CD4-positive, CD25-positive, alpha-beta regulatory T cell (primary cell): Measurements from ENCODE around the gene UCP3. TPM values are rescaled to one million over a fixed set of nuclear protein-coding genes. Genes with fewer than 3 reads are reported as not detected.

Experiments used
- ATAC-seq, 2 donors: fragments of 150-1000 bp; cut with Tn5 transposase; one replicate each; pipeline ENCODE4 v1.10.0; 2021; ENCODE audit warnings: low read depth in 2 of 2, moderate number of reproducible peaks in 2 of 2, moderate library complexity in 1 of 2
- DNase-seq, 3 donors: peaks; one replicate each; pipeline versions ENCODE4 v3.0.0 to v3.0.0-alpha.2; 2012 to 2022; ENCODE audit warnings: mixed read lengths in 1 of 3
- H3K27ac ChIP-seq: one replicate; pipeline ENCODE4 v1.7.0; 2013; ENCODE audit warnings: mild to moderate bottlenecking, low read length; ENCODE audit not compliant: insufficient read depth, poor library complexity, severe bottlenecking
- H3K27me3 ChIP-seq: one replicate; pipeline ENCODE4 v1.7.0; 2013; ENCODE audit warnings: low read length; ENCODE audit not compliant: control insufficient read depth, insufficient read depth
- H3K36me3 ChIP-seq: one replicate; pipeline ENCODE4 v1.7.0; 2013; ENCODE audit warnings: mild to moderate bottlenecking, low read length, moderate library complexity; ENCODE audit not compliant: control insufficient read depth, insufficient read depth
- H3K4me1 ChIP-seq: 2 replicates; pipeline ENCODE4 v1.7.0; 2013; ENCODE audit warnings: mild to moderate bottlenecking, low read length; ENCODE audit not compliant: insufficient read depth, control insufficient read depth, poor library complexity, severe bottlenecking
- H3K4me3 ChIP-seq: one replicate; pipeline ENCODE4 v1.7.0; 2013; ENCODE audit warnings: low read depth, mild to moderate bottlenecking, low read length, moderate library complexity
- H3K9me3 ChIP-seq, 2 experiments: 1 replicate in 1 of 2; 2 replicates in 1 of 2; pipeline ENCODE4 v1.7.0; 2013; ENCODE audit warnings: low read length in 2 of 2, mild to moderate bottlenecking in 1 of 2, moderate library complexity in 1 of 2; ENCODE audit not compliant: control insufficient read depth in 2 of 2
- H3K27ac Mint-ChIP-seq, 3 donors: one replicate each; pipeline ENCODE4 v1.8.0; 2020 to 2022; ENCODE audit warnings: mild to moderate bottlenecking in 3 of 3, mixed read lengths in 3 of 3, moderate library complexity in 2 of 3
- H3K27me3 Mint-ChIP-seq: one replicate; pipeline ENCODE4 v1.8.0; 2022; ENCODE audit warnings: mild to moderate bottlenecking, mixed read lengths
- H3K36me3 Mint-ChIP-seq: one replicate; pipeline ENCODE4 v1.8.0; 2020; ENCODE audit warnings: mixed read lengths
- H3K4me1 Mint-ChIP-seq, 4 donors: one replicate each; pipeline ENCODE4 v1.8.0; 2020 to 2022; ENCODE audit warnings: mixed read lengths in 4 of 4, mild to moderate bottlenecking in 1 of 4
- H3K4me3 Mint-ChIP-seq, 4 donors: one replicate each; pipeline ENCODE4 v1.8.0; 2020 to 2022; ENCODE audit warnings: mild to moderate bottlenecking in 4 of 4, mixed read lengths in 4 of 4, moderate library complexity in 3 of 4
- H3K9me3 Mint-ChIP-seq, 7 donors: one replicate each; pipeline ENCODE4 v1.8.0; 2020 to 2022; ENCODE audit warnings: mixed read lengths in 7 of 7, mild to moderate bottlenecking in 3 of 7, moderate library complexity in 2 of 7
- polyA plus RNA-seq, 4 donors: library from polyadenylated mRNA; unstranded; fragments of 300-500 nt; fragmentation: Illumina TruSeq; gene quantifications; one replicate each; pipeline ENCODE4 v1.2.3, GENCODE V29; 2021
- total RNA-seq: library from RNA; stranded (reverse); gene quantifications from one replicate; pipeline ENCODE4 v1.2.3, GENCODE V29; 2022

UCP3 gene
- total and polyA plus RNA-seq, 5 donors from 2014 or later: 0.16 to 5.6 (median 0.30) TPM

DNA sequence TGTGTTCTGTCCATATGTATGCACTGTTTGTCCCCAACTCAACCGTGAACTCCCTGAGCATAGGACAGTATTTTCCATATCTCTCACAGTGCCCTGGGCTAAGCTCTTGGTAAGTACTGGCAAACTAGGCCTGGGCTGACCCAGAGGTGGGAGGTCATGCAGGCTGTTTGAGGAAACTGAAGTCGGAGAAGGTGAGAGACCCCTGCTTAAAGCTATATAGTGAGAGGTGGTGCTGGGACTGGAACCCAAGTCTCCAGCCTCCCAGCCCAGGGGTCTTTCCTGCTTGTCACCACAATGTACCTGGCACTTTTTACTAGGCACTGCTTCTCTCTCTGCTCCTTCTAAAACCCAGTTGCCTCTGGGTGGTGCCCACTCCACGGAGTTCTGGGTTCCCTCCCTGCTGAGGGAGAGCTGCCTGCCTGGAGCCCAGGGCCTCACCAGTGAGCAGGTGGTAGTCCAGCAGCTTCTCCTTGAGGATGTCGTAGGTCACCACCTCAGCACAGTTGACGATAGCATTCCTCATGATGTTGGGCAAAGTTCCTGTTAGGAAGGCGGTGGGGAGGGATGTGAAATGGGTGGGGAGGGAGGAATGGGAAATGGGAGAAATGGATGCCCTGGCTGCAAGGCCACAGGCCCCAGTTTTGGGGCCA is 4.7 kb downstream of the UCP3 start:
- ATAC-seq (no peak), DNase-seq (no peak)
- peak overlapping the region; percentile 82 for H3K27ac ChIP-seq
- H3K27me3 ChIP-seq: no peaks in the 10 kb centered on the region
- H3K36me3 ChIP-seq: peaks cover 6% of the 10 kb centered on the region
- H3K27ac Mint-ChIP-seq: peak overlapping the region; percentile 46 to 96 (median 94)
- H3K4me1 Mint-ChIP-seq: peaks cover 0 to 75% (median 48%) of the 10 kb centered on the region in 4 donors
- peak overlapping the region; percentile 69 for H3K4me3 ChIP-seq
- no peaks in the 10 kb centered on the region for H3K9me3 Mint-ChIP-seq
- peaks cover 52% of the 10 kb centered on the region for H3K4me1 ChIP-seq
- H3K27me3 Mint-ChIP-seq: no peaks in the 10 kb centered on the region
- no peaks in the 10 kb centered on the region for H3K9me3 ChIP-seq
- peak overlapping the region in 2 of 4 donors; percentile 43 to 68 for H3K4me3 Mint-ChIP-seq
- peaks cover 31% of the 10 kb centered on the region for H3K36me3 Mint-ChIP-seq

GRCh38 chr11:74002832-74003231 is 6.1 kb downstream of the UCP3 start:
- H3K4me1 Mint-ChIP-seq: peaks cover 0 to 71% (median 46%) of the 10 kb centered on the region in 4 donors
- no peaks in the 10 kb centered on the region for H3K9me3 Mint-ChIP-seq
- no peak for DNase-seq
- peak overlapping the region in 1 of 4 donors; percentile 15 for H3K4me3 Mint-ChIP-seq
- no peak overlapping the region for H3K27ac ChIP-seq
- H3K36me3 ChIP-seq: peaks cover 6% of the 10 kb centered on the region
- peaks cover 45% of the 10 kb centered on the region for H3K4me1 ChIP-seq
- peaks cover 31% of the 10 kb centered on the region for H3K36me3 Mint-ChIP-seq
- ATAC-seq: no peak
- H3K27ac Mint-ChIP-seq: peak overlapping the region in 2 of 3 donors; percentile 7 to 78
- H3K9me3 ChIP-seq: no peaks in the 10 kb centered on the region
- no peak overlapping the region for H3K4me3 ChIP-seq
- H3K27me3 Mint-ChIP-seq: no peaks in the 10 kb centered on the region
- no peaks in the 10 kb centered on the region for H3K27me3 ChIP-seq

DNA sequence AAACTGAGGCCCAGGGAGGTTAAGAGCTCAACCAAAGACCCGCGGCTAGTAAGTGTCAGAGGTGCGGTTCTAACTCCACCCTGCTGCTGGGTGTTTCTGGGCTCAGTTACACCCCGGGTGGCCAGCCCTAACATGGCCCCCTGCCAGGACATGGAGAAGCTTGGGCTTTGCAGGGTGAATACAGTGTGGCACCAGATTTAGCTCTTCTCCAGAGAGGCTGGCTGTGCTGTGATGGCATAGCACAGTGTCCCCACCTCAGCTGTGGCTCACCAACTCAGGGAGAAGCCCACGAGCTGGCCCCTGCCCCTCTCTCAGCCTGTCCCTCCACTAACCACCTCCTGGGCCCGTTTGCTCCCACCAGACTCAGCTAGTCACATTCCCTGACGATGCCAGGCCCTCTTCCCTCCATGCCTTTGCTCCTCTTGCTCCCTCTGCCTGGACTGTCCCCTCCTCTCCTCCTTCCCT is 7.0 kb downstream of the UCP3 start:
- Histone ChIP-seq H3K27ac (no peak overlapping the region), H3K9me3 (no peaks in the 10 kb centered on the region), H3K4me1 (peaks cover 46% of the 10 kb centered on the region), H3K36me3 (peaks cover 6% of the 10 kb centered on the region), H3K27me3 (no peaks in the 10 kb centered on the region), H3K4me3 (no peak overlapping the region)
- ATAC-seq: no peak
- no peak for DNase-seq
- H3K27ac Mint-ChIP-seq: peak overlapping the region in 1 of 3 donors; percentile 74
- peaks cover 5 to 72% (median 51%) of the 10 kb centered on the region in 4 donors for H3K4me1 Mint-ChIP-seq
- H3K9me3 Mint-ChIP-seq: no peaks in the 10 kb centered on the region
- H3K36me3 Mint-ChIP-seq: peaks cover 31% of the 10 kb centered on the region
- no peaks in the 10 kb centered on the region for H3K27me3 Mint-ChIP-seq
- H3K4me3 Mint-ChIP-seq: peak overlapping the region in 1 of 4 donors; percentile 24

GRCh38 chr11:74000307-74001133 is 8.4 kb downstream of the UCP3 start:
- H3K27ac Mint-ChIP-seq: peak overlapping the region in 2 of 3 donors; percentile 11 to 40
- H3K27me3 Mint-ChIP-seq: no peaks in the 10 kb centered on the region
- H3K27me3 ChIP-seq: no peaks in the 10 kb centered on the region
- peaks cover 16 to 73% (median 54%) of the 10 kb centered on the region in 4 donors for H3K4me1 Mint-ChIP-seq
- ATAC-seq (no peak), DNase-seq (no peak)
- H3K4me1 ChIP-seq: peaks cover 46% of the 10 kb centered on the region
- H3K36me3 ChIP-seq: peaks cover 6% of the 10 kb centered on the region
- no peaks in the 10 kb centered on the region for H3K9me3 Mint-ChIP-seq
- peaks cover 31% of the 10 kb centered on the region for H3K36me3 Mint-ChIP-seq
- no peak overlapping the region for H3K27ac ChIP-seq
- H3K4me3 ChIP-seq: no peak overlapping the region
- H3K4me3 Mint-ChIP-seq: no peak overlapping the region
- H3K9me3 ChIP-seq: no peaks in the 10 kb centered on the region

GRCh38 chr11:73999581-74000306 is 9.1 kb downstream of the UCP3 start:
- H3K4me1 ChIP-seq: peaks cover 46% of the 10 kb centered on the region

GRCh38 chr11:73998846-73999575 is 9.9 kb downstream of the UCP3 start:
- no peak overlapping the region for H3K4me3 ChIP-seq
- no peak for ATAC-seq
- Mint-ChIP-seq H3K9me3 (no peaks in the 10 kb centered on the region), H3K27me3 (no peaks in the 10 kb centered on the region), H3K4me1 (peaks cover 20 to 70% (median 55%) of the 10 kb centered on the region in 4 donors), H3K36me3 (peaks cover 30% of the 10 kb centered on the region), H3K4me3 (no peak overlapping the region), H3K27ac (peak overlapping the region in 2 of 3 donors; percentile 20 to 76)
- H3K27ac ChIP-seq: no peak overlapping the region
- no peaks in the 10 kb centered on the region for H3K27me3 ChIP-seq
- no peaks in the 10 kb centered on the region for H3K9me3 ChIP-seq
- peaks cover 6% of the 10 kb centered on the region for H3K36me3 ChIP-seq
- no peak for DNase-seq
- peaks cover 45% of the 10 kb centered on the region for H3K4me1 ChIP-seq

More at GRCh38 chr11:73999581-74000306, 9.1 kb downstream of the UCP3 start:
- Mint-ChIP-seq H3K9me3 (no peaks in the 10 kb centered on the region), H3K4me3 (peak overlapping the region in 1 of 4 donors; percentile 53), H3K36me3 (peaks cover 31% of the 10 kb centered on the region), H3K4me1 (peaks cover 20 to 73% (median 56%) of the 10 kb centered on the region in 4 donors), H3K27ac (peak overlapping the region; percentile 11 to 48 (median 20)), H3K27me3 (no peaks in the 10 kb centered on the region)
- Histone ChIP-seq H3K4me3 (no peak overlapping the region), H3K27ac (no peak overlapping the region), H3K27me3 (no peaks in the 10 kb centered on the region), H3K9me3 (no peaks in the 10 kb centered on the region), H3K36me3 (peaks cover 6% of the 10 kb centered on the region)
- DNase-seq (no peak), ATAC-seq (no peak)
